Measurements from ENCODE around the gene MYL9.

The MYL9 gene

DNA sequence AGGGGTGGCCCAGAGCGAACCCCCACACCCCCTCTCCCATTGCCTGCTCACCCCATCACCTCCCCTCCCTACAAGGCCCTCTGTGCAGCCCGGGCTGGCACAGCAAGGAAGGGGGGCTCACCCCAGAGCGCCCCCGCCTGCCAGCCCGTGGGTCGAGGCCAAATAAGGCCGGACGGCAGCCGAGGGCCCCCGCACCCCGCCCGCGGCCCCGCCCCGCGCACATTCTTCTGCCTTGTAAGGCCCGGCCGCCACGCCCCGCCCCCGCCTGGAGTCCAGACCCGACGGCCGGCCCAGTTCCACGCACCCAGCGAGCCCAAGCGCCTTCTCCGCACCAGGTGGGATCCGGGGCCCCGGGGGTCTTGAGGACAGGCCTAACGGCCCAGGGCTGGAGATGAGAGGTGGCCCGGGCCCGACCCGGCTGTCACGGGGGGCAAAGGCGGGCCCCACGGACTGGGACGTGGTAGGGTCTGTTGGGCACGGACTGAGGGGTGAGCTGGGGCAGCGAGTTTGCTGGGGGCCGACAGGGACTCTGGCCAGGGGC is at the start of gene MYL9:
TSS of gene MYL9 (plus strand) at position 293 of the 541 bp plus-strand sequence. CDS start 3,366 bp downstream, outside the sequence.
- Histone ChIP-seq H3K36me3 (ENCODE audit: control insufficient read depth, insufficient read depth, low read length) (peaks cover 10% of the 10 kb centered on the region; the same call in 1 of the 2 replicates), H3K9ac (ENCODE audit: low read depth, low read length) (peak within 1 kb of the TSS; percentile 84), H3K9me3 (ENCODE audit: control insufficient read depth, insufficient read depth, low read length) (no peaks in the 10 kb centered on the region), H3K4me3 (ENCODE audit: low read depth, low read length) (peak within 1 kb of the TSS; percentile 81), H3K27ac (ENCODE audit: low read depth, low read length) (peak within 1 kb of the TSS; percentile 86), H3K27me3 (ENCODE audit: control insufficient read depth, insufficient read depth, low read length) (no peaks in the 10 kb centered on the region), H3K4me1 (ENCODE audit: control insufficient read depth, insufficient read depth, low read length) (peaks cover 29% of the 10 kb centered on the region)

DNA sequence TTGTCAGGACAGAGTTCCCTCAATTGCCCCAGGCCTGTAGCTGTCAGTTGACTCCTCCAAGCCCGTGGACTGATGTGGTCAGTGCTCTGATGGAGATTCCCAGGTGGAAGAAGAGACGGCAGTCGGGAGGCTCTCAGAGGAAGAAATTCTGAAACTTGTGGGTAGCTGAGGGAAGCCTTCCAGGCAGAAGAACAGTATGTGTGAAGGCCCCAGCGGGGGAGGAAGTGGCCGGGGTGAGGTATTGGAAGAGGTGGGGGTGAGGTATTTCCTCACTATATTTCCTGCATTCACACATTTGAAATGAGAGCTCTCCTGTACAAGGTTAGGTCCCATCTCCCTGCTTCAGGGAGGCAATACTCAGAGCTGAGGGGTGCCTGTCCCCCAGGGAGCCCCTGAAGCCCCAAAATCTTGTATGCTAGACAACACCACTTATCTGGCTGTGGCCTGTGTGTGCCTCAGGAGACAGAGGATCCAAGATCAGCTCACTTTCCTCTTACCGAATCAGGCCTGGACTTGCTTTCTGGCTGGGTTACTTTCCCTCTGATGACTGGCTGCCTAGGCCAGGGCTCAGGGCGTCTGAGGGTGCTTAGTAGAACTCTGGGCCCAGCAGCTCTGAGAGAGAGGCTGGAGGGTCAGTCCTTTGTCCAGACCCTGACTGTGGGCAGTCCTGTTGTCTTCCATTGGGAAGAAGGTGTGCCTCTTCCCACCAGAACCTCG is 49.3 kb upstream of the MYL9 start:
- Histone ChIP-seq H3K9me3 (ENCODE audit: control insufficient read depth, insufficient read depth, low read length) (no peaks in the 10 kb centered on the region), H3K36me3 (ENCODE audit: control insufficient read depth, insufficient read depth, low read length) (peaks cover 14% of the 10 kb centered on the region), H3K27me3 (ENCODE audit: control insufficient read depth, insufficient read depth, low read length) (no peaks in the 10 kb centered on the region), H3K4me3 (ENCODE audit: low read depth, low read length) (no peak overlapping the region), H3K4me1 (ENCODE audit: control insufficient read depth, insufficient read depth, low read length) (peaks cover 7% of the 10 kb centered on the region; the same call in 1 of the 2 replicates), H3K27ac (ENCODE audit: low read depth, low read length) (no peak overlapping the region), H3K9ac (ENCODE audit: low read depth, low read length) (no peak overlapping the region)

DNA sequence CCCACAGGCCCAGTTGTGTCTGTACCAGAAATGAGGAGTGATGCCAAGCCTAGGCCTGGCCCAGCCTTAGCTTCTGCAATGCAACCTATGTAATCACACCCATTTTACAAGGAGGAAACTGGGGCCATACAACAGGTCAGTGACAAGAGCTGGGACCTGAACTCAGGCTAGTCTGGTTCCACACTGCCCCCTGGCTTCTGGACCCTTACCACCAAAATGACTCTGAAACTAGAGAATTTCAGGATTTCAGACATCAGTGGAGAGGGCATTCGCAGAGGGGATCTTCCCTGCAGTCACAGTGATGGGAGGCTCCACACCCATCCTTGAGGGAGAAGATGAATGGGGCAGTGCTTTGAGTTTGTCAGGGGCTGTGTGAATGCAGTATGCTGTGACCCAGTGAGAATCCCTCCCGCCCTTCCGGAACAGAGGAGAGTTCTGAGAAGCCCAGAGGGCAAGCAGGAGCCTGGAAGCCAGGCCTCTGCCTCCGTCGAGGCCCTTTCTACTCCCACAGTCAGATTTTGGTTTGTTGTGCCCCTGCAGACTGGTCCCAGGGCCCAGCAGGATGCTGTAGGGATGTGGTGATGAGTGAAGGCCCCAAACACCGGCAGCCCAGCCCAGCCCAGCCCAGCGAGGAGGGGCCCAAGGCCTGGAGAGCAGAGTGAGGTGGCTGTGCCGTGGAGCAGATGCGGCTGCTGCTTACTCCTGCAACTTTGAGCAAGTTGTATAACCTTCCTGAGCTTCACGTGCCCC is 48.1 kb upstream of the MYL9 start:
- peaks cover 7% of the 10 kb centered on the region; the same call in 1 of the 2 replicates for H3K4me1 ChIP-seq (ENCODE audit: control insufficient read depth, insufficient read depth, low read length)
- H3K36me3 ChIP-seq (ENCODE audit: control insufficient read depth, insufficient read depth, low read length) = peaks cover 26% of the 10 kb centered on the region
- no peaks in the 10 kb centered on the region for H3K9me3 ChIP-seq (ENCODE audit: control insufficient read depth, insufficient read depth, low read length)
- no peak overlapping the region for H3K4me3 ChIP-seq (ENCODE audit: low read depth, low read length)
- no peak overlapping the region for H3K27ac ChIP-seq (ENCODE audit: low read depth, low read length)
- H3K27me3 ChIP-seq (ENCODE audit: control insufficient read depth, insufficient read depth, low read length) = no peaks in the 10 kb centered on the region
- H3K9ac ChIP-seq (ENCODE audit: low read depth, low read length) = no peak overlapping the region

DNA sequence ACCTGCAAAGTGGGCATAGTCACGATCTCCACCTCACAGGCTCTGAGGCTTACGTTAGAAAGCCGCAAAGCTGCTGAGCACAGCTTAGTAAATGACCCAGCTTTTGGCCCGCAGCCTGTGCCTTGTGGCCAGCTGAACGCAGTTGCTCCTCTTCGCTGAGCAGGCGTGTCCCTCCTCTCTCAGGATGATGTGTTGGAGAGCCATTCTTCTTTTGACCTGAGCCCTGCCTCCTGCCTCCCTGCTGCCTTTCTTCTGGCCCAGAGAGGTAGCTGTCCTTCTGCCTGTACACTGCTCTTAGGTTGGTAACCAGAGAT is 47.6 kb upstream of the MYL9 start:
- Histone ChIP-seq H3K27ac (ENCODE audit: low read depth, low read length) (no peak overlapping the region), H3K4me1 (ENCODE audit: control insufficient read depth, insufficient read depth, low read length) (peaks cover 7% of the 10 kb centered on the region; the same call in 1 of the 2 replicates)

DNA sequence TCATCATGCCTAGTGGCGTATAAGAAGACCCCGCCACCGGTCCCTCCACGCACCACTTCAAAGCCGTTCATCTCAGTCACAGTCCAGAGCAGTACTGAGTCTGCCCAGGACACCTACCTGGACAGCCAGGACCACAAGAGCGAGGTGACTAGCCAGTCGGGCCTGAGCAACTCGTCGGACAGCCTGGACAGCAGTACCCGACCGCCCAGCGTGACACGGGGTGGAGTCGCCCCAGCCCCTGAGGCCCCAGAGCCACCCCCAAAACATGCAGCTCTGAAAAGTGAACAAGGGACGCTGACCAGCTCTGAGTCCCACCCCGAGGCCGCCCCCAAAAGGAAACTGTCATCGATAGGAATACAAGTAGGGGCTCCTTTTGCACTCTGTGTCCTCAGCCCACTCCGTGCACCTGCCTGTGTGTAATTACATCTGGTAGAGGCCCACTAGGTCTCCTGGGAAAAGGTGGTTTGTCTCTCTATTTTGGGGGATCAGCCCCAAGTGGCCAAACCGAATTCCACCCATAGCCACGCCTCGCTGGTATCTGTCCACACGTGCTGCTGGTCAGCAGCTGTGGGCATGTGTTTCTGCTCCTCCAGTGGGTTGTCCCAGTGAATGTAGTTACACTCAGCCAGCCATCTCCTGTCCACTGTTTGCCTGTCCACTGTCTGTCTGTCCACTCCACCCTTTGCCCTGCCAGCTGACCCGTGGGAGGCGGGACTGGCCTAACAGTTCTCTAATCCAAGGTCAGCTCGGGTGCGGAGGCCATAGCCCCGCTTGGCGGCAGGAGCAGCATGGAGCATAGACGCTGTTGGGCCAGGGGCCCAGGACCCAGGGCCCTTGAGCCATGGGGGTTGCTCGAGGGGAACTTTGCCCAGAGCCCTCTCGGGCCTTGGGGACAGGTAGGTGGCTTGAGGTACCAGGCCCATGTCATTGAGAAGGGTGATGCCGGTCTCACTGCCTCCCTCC is 44.3 kb upstream of the MYL9 start:
- H3K36me3 ChIP-seq (ENCODE audit: control insufficient read depth, insufficient read depth, low read length) = peaks cover 60% of the 10 kb centered on the region
- peaks cover 5% of the 10 kb centered on the region; the same call in 1 of the 2 replicates for H3K4me1 ChIP-seq (ENCODE audit: control insufficient read depth, insufficient read depth, low read length)
- no peak overlapping the region for H3K9ac ChIP-seq (ENCODE audit: low read depth, low read length)
- no peaks in the 10 kb centered on the region for H3K27me3 ChIP-seq (ENCODE audit: control insufficient read depth, insufficient read depth, low read length)
- no peak overlapping the region for H3K4me3 ChIP-seq (ENCODE audit: low read depth, low read length)
- H3K27ac ChIP-seq (ENCODE audit: low read depth, low read length) = no peak overlapping the region
- H3K9me3 ChIP-seq (ENCODE audit: control insufficient read depth, insufficient read depth, low read length) = no peaks in the 10 kb centered on the region

More for the DNA sequence above, 47.6 kb upstream of the MYL9 start:
- Histone ChIP-seq H3K36me3 (ENCODE audit: control insufficient read depth, insufficient read depth, low read length) (peaks cover 31% of the 10 kb centered on the region), H3K27me3 (ENCODE audit: control insufficient read depth, insufficient read depth, low read length) (no peaks in the 10 kb centered on the region), H3K9me3 (ENCODE audit: control insufficient read depth, insufficient read depth, low read length) (no peaks in the 10 kb centered on the region), H3K9ac (ENCODE audit: low read depth, low read length) (no peak overlapping the region), H3K4me3 (ENCODE audit: low read depth, low read length) (no peak overlapping the region)

DNA sequence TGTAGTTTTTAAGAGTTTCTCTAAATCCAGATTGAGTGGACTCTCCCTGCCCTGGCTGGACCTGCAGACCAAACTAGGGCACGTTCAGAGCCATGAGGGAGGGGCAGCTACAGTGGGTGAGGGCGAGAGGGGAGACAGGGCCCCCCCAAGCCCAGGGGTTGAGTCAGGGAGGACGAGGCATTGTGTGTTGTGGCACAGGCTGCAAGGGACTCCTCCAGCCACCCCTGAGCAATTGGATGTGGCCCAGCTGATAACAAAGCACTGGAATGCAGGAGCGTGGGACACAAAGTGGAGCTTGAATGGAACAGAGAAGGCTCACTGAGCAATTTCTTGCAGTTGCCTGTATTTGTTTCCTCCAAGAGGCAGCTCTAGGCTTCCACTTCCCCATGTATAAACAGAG is 43.5 kb upstream of the MYL9 start:
- H3K36me3 ChIP-seq (ENCODE audit: control insufficient read depth, insufficient read depth, low read length) = peaks cover 61% of the 10 kb centered on the region
- no peak overlapping the region for H3K27ac ChIP-seq (ENCODE audit: low read depth, low read length)
- no peaks in the 10 kb centered on the region for H3K27me3 ChIP-seq (ENCODE audit: control insufficient read depth, insufficient read depth, low read length)
- no peaks in the 10 kb centered on the region for H3K9me3 ChIP-seq (ENCODE audit: control insufficient read depth, insufficient read depth, low read length)
- no peaks in the 10 kb centered on the region for H3K4me1 ChIP-seq (ENCODE audit: control insufficient read depth, insufficient read depth, low read length)
- H3K9ac ChIP-seq (ENCODE audit: low read depth, low read length) = no peak overlapping the region
- H3K4me3 ChIP-seq (ENCODE audit: low read depth, low read length) = no peak overlapping the region

DNA sequence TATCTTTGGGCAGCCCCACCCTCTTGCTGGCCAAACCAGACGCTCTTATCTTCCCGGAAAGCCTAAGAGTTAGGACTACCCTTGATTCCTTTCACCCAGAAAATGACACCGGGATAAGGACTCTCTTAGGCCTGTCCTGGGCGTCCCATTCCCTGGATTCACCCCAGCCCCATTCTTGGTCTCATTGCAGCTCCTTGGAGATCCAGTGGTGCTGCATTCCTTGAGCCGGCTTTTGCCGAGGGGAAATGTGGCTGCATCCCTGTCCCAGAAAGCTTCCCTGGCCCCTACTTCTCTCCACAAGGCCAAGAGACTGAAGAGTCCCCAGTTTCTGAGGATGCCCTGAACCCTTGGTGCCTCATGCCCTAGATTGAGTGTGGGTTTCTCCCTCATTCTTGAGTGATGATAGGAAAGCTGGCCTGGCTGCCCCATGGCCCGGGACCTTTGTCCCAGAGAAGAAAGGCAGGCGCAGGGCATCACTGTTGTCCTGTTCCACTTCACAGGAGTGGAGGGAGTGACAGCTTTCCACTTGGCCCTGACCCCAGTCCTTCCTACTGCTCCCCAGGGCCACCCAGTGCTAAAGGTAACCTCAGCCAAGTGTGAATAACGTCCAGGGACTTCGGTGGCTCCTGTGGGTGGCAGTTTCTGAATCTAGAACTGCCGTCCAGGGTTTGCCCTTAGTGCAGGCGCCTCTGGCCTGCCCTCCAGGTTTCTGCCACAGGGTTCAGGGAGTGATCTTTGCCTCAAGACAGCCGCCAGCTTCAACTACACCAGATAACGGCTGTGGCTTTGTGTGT is 42.7 kb upstream of the MYL9 start:
- Histone ChIP-seq H3K27me3 (ENCODE audit: control insufficient read depth, insufficient read depth, low read length) (no peaks in the 10 kb centered on the region), H3K27ac (ENCODE audit: low read depth, low read length) (no peak overlapping the region), H3K9me3 (ENCODE audit: control insufficient read depth, insufficient read depth, low read length) (no peaks in the 10 kb centered on the region), H3K4me3 (ENCODE audit: low read depth, low read length) (no peak overlapping the region), H3K9ac (ENCODE audit: low read depth, low read length) (no peak overlapping the region), H3K4me1 (ENCODE audit: control insufficient read depth, insufficient read depth, low read length) (no peaks in the 10 kb centered on the region), H3K36me3 (ENCODE audit: control insufficient read depth, insufficient read depth, low read length) (peaks cover 66% of the 10 kb centered on the region)

DNA sequence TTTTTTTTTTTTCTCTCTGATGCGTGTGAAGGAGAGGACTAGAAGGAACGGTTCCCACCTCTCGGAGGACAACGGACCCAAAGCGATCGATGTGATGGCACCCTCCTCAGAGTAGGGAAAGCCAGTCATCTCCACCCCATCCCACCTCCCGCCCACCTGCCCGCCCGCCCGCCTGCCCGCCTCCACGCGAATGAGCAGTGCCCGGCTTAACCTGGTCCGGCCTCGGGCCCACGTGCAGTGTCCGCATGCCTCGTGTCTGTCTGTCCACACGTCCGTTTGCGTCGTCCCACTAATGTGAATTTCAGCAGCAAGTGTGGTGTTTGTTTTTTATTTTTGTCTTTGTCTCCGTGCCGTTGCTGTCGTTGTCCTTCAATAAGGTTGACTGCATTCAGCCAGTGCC is 42.1 kb upstream of the MYL9 start:
- Histone ChIP-seq H3K36me3 (ENCODE audit: control insufficient read depth, insufficient read depth, low read length) (peaks cover 67% of the 10 kb centered on the region), H3K27me3 (ENCODE audit: control insufficient read depth, insufficient read depth, low read length) (no peaks in the 10 kb centered on the region), H3K4me1 (ENCODE audit: control insufficient read depth, insufficient read depth, low read length) (no peaks in the 10 kb centered on the region), H3K4me3 (ENCODE audit: low read depth, low read length) (no peak overlapping the region), H3K27ac (ENCODE audit: low read depth, low read length) (no peak overlapping the region), H3K9ac (ENCODE audit: low read depth, low read length) (no peak overlapping the region), H3K9me3 (ENCODE audit: control insufficient read depth, insufficient read depth, low read length) (no peaks in the 10 kb centered on the region)

DNA sequence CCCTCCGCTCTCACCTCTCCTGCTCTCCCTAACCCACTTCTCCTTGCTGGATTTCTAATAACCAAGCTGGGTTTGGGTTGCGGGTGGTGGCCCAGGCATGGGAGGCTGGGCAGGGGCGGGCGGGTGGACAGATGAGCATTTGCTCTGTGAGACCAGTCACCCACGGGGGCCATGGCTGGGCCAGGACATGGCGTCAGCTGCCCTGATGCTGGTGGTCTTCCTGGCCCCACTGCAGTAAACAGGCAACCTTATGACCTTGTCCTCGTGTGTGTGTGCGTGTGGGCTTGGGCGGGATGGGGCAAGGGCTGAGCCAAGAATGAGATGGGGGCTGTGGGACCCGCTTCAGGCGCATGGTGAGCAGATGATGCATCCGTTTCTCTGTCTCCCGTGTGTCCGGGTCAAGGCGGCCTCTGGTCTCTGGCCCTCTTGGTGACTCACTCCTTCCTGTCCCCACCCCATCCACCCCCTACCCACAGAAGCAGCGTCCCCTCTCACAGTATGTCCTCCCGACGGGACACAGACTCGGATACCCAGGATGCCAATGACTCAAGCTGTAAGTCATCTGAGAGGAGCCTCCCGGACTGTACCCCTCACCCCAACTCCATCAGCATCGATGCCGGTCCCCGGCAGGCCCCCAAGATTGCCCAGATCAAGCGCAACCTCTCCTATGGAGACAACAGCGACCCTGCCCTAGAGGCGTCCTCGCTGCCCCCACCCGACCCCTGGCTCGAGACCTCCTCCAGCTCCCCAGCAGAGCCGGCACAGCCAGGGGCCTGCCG is 41.4 kb upstream of the MYL9 start:
- Histone ChIP-seq H3K9me3 (ENCODE audit: control insufficient read depth, insufficient read depth, low read length) (no peaks in the 10 kb centered on the region), H3K27ac (ENCODE audit: low read depth, low read length) (no peak overlapping the region), H3K27me3 (ENCODE audit: control insufficient read depth, insufficient read depth, low read length) (no peaks in the 10 kb centered on the region), H3K4me3 (ENCODE audit: low read depth, low read length) (no peak overlapping the region), H3K36me3 (ENCODE audit: control insufficient read depth, insufficient read depth, low read length) (peaks cover 73% of the 10 kb centered on the region), H3K9ac (ENCODE audit: low read depth, low read length) (no peak overlapping the region), H3K4me1 (ENCODE audit: control insufficient read depth, insufficient read depth, low read length) (no peaks in the 10 kb centered on the region)

All from HUES48 (cell line).